ENCODE results near the gene GHR.

Gene GHR

DNA sequence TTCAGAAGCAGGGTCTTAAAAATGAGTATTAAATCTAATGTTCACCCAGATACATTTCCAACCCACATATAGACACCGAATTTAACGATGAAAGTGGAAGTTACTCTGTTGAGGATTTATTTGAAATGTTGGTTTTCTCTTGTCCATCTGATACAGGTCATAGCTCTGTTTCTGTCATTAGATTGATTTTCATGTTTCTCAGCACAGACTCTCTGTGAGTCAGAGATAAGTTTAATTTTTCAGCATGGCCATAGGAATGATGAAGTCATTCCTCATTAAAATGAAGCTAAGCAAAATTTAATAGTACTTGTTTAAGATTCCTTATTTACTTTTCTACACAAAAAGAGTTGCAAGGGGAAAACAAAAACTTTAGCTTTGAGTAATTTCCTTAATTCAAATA, 38.8 kb downstream of the GHR start:
- Histone ChIP-seq H3K9me3 (ENCODE audit: severe bottlenecking) (no peaks in the 10 kb centered on the region), H3K27me3 (ENCODE audit: insufficient read depth, low read depth, severe bottlenecking) (peaks cover 44% of the 10 kb centered on the region), H3K36me3 (no peaks in the 10 kb centered on the region), H3K27ac (no peak overlapping the region), H3K4me3 (ENCODE audit: low read depth, low read length) (no peak overlapping the region)
- TF ChIP-seq, protein P1, sequence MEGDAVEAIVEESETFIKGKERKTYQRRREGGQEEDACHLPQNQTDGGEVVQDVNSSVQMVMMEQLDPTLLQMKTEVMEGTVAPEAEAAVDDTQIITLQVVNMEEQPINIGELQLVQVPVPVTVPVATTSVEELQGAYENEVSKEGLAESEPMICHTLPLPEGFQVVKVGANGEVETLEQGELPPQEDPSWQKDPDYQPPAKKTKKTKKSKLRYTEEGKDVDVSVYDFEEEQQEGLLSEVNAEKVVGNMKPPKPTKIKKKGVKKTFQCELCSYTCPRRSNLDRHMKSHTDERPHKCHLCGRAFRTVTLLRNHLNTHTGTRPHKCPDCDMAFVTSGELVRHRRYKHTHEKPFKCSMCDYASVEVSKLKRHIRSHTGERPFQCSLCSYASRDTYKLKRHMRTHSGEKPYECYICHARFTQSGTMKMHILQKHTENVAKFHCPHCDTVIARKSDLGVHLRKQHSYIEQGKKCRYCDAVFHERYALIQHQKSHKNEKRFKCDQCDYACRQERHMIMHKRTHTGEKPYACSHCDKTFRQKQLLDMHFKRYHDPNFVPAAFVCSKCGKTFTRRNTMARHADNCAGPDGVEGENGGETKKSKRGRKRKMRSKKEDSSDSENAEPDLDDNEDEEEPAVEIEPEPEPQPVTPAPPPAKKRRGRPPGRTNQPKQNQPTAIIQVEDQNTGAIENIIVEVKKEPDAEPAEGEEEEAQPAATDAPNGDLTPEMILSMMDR (IDR thresholded peaks at IDR 0.05; ENCODE audit: low read depth, low read length), result no peak
- DNase-seq, result no peak

DNA sequence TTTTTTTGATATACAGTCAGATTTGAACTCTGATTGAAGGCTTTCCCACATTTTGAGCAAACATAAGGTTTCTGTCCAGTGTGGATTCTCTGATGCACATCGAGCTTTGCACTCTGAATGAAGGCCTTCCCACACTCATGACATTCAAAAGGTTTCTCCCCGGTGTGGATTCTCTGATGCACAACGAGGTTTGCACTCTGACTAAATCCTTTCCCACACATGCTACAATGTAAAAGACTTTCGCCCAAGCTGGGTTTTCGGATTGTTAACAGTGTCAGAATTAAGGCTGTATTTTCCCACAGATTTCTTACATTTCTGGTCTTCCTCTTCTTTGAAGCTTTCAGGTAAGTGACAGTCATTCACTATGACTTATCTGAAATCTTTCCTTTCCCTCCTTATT, 44.3 kb downstream of the GHR start:
- H3K36me3 ChIP-seq, result no peaks in the 10 kb centered on the region
- H3K27ac ChIP-seq, result no peak overlapping the region
- TF ChIP-seq, protein P1 (IDR thresholded peaks at IDR 0.05; ENCODE audit: low read depth, low read length), result no peak
- peaks cover 59% of the 10 kb centered on the region for H3K27me3 ChIP-seq (ENCODE audit: insufficient read depth, low read depth, severe bottlenecking)
- no peaks in the 10 kb centered on the region for H3K9me3 ChIP-seq (ENCODE audit: severe bottlenecking)
- DNase-seq, result no peak
- no peak overlapping the region for H3K4me3 ChIP-seq (ENCODE audit: low read depth, low read length)

DNA sequence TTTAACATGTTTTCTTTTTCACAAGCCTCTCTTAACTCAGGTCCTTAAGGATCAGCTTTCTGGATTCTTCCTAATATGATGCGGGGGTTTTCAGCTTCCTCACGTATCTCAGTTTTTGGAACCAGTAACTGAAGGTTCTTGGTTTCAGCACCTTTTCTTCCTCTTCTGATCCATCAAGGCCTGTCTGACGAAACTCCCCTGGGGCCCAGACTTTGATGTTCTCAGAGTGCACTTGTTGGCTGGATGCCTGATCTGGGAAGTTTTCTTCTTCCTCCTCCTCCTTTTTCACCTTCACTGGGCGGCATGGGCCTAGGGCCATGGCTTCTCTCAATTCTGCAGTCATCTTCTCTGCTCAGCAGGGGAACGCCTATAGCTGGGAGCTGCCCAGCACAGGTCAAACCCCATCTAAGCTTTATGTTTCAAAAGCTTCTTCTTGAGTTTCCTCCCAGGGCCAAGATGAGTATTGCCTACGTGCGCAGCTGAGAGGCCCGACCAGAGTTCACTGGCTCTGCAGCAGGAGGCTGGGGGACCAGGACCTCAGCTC, 44.8 kb downstream of the GHR start:
- TF ChIP-seq, protein P1 (IDR thresholded peaks at IDR 0.05; ENCODE audit: low read depth, low read length), result no peak
- Histone ChIP-seq H3K9me3 (ENCODE audit: severe bottlenecking) (no peaks in the 10 kb centered on the region), H3K27me3 (ENCODE audit: insufficient read depth, low read depth, severe bottlenecking) (peaks cover 64% of the 10 kb centered on the region), H3K36me3 (no peaks in the 10 kb centered on the region), H3K4me3 (ENCODE audit: low read depth, low read length) (no peak overlapping the region), H3K27ac (no peak overlapping the region)
- no peak for DNase-seq

DNA sequence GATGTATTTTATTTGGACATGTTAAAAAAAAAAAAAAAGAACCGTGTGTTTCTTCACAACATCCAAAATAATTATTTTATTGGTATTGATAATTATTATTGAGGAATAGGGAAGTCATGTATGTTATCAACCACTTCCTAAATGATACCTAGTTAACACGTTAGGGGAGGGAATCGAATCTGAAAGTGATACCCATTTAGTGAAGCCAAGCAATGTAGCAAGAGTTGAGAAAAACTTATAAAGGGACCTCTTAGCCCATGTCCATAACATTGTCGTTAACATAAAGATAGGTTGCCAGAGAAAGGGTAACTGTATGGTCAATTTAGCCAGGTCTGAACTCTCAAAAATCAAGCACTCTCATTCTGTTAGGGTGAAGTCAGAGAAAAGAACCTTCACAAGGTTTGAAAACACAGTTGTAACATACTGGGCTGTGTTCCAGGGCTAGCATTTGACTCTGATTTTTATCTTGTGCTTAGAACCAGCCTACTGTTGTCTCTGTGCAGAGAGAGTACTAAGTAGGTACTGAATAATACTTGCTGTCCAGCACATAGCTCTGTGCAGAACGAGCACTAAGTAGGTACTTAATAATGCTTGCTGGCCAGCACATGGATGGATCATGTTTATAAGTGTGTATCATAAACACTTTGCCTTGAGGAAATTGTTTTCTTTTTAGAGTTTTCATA, 60.4 kb downstream of the GHR start:
- Histone ChIP-seq H3K27me3 (ENCODE audit: insufficient read depth, low read depth, severe bottlenecking) (peaks cover 41% of the 10 kb centered on the region), H3K4me3 (ENCODE audit: low read depth, low read length) (no peak overlapping the region), H3K9me3 (ENCODE audit: severe bottlenecking) (no peaks in the 10 kb centered on the region), H3K27ac (no peak overlapping the region), H3K36me3 (no peaks in the 10 kb centered on the region)
- TF ChIP-seq, protein P1 (IDR thresholded peaks at IDR 0.05; ENCODE audit: low read depth, low read length), result no peak
- no peak for DNase-seq

DNA sequence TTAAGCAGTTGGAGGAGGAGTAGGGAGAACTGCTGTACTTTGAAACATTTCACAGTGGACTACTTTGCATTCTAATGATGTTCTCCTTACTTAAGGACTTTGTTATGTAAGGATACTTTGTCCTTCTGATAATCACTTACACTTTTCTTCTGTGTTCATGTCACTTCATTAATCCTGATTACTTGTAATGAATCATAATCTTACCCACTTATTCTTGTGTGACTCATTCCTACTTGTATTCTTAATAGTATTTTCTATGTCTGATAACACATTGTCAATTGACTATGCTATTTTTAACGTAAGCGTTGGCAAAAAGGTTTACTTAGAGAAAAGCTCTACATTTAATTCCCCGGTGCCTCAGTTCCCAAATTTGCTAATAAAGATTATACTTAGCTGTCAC, 63.8 kb downstream of the GHR start:
- peaks cover 48% of the 10 kb centered on the region for H3K27me3 ChIP-seq (ENCODE audit: insufficient read depth, low read depth, severe bottlenecking)
- DNase-seq, result no peak
- no peaks in the 10 kb centered on the region for H3K36me3 ChIP-seq
- TF ChIP-seq, protein P1 (IDR thresholded peaks at IDR 0.05; ENCODE audit: low read depth, low read length), result no peak
- no peak overlapping the region for H3K4me3 ChIP-seq (ENCODE audit: low read depth, low read length)
- no peaks in the 10 kb centered on the region for H3K9me3 ChIP-seq (ENCODE audit: severe bottlenecking)
- no peak overlapping the region for H3K27ac ChIP-seq

DNA sequence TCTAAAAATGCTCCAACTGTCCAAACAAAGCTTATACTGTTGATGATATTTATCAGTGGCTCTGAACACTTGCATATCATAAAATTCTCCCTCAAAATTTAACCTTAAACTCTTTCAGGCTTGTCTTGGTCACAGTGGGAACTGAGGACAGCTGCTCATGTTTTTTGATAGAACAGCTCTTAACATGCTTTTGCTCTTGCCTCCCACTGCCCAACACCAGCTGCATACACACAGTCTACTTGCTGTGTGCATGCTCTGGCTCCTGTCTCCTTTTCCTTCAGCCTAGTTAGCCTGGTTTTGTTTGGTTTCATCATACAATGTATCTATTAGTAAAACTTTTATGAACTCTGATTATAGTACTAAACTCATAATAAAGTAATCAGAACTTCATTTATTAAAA, 64.6 kb downstream of the GHR start:
- H3K27ac ChIP-seq, result no peak overlapping the region
- no peak overlapping the region for H3K4me3 ChIP-seq (ENCODE audit: low read depth, low read length)
- H3K27me3 ChIP-seq (ENCODE audit: insufficient read depth, low read depth, severe bottlenecking), result peaks cover 48% of the 10 kb centered on the region
- DNase-seq, result no peak
- H3K36me3 ChIP-seq, result no peaks in the 10 kb centered on the region
- H3K9me3 ChIP-seq (ENCODE audit: severe bottlenecking), result no peaks in the 10 kb centered on the region
- TF ChIP-seq, protein P1 (IDR thresholded peaks at IDR 0.05; ENCODE audit: low read depth, low read length), result no peak
